ENCODE data around the gene ZNF708.
"Not testable (repeated sequence)": the region's sequence is repeated elsewhere in the genome, so short reads cannot be mapped to it uniquely, and the experiment has no call there.

ZNF708 gene

GRCh38 chr19:21259421-21260124, 69.6 kb downstream of the ZNF708 start:
- not testable (repeated sequence) for DNase-seq

DNA sequence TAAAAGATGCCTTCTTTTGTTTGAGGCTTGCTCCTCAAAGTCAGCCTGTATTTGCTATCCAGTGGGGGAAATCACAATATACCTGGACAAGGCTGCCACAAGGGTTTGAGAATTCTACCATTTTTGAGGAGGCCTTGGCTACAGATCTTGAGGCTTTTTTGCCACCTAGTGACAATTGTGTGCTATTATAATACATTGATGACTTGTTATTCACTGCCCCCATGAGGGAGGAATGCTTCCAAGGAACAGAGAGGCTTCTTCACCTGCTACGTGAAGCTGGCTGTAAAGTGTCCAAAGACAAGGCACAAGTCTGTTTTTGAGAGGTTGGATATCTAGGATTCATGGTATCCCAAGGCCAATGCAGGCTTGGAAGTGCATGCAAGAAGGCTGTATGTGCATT, 72.5 kb downstream of the ZNF708 start:
- peak; percentile 37 for DNase-seq
